ENCODE results near the gene CHAC2.

- TF ChIP-seq, protein P1, sequence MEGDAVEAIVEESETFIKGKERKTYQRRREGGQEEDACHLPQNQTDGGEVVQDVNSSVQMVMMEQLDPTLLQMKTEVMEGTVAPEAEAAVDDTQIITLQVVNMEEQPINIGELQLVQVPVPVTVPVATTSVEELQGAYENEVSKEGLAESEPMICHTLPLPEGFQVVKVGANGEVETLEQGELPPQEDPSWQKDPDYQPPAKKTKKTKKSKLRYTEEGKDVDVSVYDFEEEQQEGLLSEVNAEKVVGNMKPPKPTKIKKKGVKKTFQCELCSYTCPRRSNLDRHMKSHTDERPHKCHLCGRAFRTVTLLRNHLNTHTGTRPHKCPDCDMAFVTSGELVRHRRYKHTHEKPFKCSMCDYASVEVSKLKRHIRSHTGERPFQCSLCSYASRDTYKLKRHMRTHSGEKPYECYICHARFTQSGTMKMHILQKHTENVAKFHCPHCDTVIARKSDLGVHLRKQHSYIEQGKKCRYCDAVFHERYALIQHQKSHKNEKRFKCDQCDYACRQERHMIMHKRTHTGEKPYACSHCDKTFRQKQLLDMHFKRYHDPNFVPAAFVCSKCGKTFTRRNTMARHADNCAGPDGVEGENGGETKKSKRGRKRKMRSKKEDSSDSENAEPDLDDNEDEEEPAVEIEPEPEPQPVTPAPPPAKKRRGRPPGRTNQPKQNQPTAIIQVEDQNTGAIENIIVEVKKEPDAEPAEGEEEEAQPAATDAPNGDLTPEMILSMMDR (conservative IDR thresholded peaks at IDR 0.05; ENCODE audit: low read depth in 2 of 2), result no peak
- TF ChIP-seq POLR2AphosphoS5 (IDR thresholded peaks at IDR 0.05; ENCODE audit: low read depth) (no peak), EZH2 (IDR thresholded peaks at IDR 0.05; ENCODE audit: low read depth, unreplicated experiment) (no peak), ZNF331 (CRISPR knock-in tag; IDR thresholded peaks at IDR 0.05; ENCODE audit: low read depth) (no peak), CREB1 (CRISPR knock-in tag; IDR thresholded peaks at IDR 0.05; ENCODE audit: low read depth) (no peak), EZH2phosphoT487 (IDR thresholded peaks at IDR 0.05; ENCODE audit: unreplicated experiment) (no peak)
- TF ChIP-seq, protein P2, sequence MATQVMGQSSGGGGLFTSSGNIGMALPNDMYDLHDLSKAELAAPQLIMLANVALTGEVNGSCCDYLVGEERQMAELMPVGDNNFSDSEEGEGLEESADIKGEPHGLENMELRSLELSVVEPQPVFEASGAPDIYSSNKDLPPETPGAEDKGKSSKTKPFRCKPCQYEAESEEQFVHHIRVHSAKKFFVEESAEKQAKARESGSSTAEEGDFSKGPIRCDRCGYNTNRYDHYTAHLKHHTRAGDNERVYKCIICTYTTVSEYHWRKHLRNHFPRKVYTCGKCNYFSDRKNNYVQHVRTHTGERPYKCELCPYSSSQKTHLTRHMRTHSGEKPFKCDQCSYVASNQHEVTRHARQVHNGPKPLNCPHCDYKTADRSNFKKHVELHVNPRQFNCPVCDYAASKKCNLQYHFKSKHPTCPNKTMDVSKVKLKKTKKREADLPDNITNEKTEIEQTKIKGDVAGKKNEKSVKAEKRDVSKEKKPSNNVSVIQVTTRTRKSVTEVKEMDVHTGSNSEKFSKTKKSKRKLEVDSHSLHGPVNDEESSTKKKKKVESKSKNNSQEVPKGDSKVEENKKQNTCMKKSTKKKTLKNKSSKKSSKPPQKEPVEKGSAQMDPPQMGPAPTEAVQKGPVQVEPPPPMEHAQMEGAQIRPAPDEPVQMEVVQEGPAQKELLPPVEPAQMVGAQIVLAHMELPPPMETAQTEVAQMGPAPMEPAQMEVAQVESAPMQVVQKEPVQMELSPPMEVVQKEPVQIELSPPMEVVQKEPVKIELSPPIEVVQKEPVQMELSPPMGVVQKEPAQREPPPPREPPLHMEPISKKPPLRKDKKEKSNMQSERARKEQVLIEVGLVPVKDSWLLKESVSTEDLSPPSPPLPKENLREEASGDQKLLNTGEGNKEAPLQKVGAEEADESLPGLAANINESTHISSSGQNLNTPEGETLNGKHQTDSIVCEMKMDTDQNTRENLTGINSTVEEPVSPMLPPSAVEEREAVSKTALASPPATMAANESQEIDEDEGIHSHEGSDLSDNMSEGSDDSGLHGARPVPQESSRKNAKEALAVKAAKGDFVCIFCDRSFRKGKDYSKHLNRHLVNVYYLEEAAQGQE (IDR thresholded peaks at IDR 0.05; ENCODE audit: unreplicated experiment), result no peak
- TF ChIP-seq, protein P3, sequence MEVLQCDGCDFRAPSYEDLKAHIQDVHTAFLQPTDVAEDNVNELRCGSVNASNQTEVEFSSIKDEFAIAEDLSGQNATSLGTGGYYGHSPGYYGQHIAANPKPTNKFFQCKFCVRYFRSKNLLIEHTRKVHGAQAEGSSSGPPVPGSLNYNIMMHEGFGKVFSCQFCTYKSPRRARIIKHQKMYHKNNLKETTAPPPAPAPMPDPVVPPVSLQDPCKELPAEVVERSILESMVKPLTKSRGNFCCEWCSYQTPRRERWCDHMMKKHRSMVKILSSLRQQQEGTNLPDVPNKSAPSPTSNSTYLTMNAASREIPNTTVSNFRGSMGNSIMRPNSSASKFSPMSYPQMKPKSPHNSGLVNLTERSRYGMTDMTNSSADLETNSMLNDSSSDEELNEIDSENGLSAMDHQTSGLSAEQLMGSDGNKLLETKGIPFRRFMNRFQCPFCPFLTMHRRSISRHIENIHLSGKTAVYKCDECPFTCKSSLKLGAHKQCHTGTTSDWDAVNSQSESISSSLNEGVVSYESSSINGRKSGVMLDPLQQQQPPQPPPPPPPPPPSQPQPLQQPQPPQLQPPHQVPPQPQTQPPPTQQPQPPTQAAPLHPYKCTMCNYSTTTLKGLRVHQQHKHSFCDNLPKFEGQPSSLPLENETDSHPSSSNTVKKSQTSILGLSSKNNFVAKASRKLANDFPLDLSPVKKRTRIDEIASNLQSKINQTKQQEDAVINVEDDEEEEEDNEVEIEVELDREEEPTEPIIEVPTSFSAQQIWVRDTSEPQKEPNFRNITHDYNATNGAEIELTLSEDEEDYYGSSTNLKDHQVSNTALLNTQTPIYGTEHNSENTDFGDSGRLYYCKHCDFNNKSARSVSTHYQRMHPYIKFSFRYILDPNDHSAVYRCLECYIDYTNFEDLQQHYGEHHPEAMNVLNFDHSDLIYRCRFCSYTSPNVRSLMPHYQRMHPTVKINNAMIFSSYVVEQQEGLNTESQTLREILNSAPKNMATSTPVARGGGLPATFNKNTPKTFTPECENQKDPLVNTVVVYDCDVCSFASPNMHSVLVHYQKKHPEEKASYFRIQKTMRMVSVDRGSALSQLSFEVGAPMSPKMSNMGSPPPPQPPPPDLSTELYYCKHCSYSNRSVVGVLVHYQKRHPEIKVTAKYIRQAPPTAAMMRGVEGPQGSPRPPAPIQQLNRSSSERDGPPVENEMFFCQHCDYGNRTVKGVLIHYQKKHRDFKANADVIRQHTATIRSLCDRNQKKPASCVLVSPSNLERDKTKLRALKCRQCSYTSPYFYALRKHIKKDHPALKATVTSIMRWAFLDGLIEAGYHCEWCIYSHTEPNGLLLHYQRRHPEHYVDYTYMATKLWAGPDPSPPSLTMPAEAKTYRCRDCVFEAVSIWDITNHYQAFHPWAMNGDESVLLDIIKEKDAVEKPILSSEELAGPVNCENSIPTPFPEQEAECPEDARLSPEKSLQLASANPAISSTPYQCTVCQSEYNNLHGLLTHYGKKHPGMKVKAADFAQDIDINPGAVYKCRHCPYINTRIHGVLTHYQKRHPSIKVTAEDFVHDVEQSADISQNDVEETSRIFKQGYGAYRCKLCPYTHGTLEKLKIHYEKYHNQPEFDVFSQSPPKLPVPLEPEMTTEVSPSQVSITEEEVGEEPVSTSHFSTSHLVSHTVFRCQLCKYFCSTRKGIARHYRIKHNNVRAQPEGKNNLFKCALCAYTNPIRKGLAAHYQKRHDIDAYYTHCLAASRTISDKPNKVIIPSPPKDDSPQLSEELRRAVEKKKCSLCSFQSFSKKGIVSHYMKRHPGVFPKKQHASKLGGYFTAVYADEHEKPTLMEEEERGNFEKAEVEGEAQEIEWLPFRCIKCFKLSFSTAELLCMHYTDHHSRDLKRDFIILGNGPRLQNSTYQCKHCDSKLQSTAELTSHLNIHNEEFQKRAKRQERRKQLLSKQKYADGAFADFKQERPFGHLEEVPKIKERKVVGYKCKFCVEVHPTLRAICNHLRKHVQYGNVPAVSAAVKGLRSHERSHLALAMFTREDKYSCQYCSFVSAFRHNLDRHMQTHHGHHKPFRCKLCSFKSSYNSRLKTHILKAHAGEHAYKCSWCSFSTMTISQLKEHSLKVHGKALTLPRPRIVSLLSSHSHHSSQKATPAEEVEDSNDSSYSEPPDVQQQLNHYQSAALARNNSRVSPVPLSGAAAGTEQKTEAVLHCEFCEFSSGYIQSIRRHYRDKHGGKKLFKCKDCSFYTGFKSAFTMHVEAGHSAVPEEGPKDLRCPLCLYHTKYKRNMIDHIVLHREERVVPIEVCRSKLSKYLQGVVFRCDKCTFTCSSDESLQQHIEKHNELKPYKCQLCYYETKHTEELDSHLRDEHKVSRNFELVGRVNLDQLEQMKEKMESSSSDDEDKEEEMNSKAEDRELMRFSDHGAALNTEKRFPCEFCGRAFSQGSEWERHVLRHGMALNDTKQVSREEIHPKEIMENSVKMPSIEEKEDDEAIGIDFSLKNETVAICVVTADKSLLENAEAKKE (CRISPR knock-in tag; IDR thresholded peaks at IDR 0.05), result no peak
Observed at GRCh38 chr2:53811601-53812000, 44.0 kb downstream of the CHAC2 start.
